ENCODE results near the gene ZNF462.

DNA sequence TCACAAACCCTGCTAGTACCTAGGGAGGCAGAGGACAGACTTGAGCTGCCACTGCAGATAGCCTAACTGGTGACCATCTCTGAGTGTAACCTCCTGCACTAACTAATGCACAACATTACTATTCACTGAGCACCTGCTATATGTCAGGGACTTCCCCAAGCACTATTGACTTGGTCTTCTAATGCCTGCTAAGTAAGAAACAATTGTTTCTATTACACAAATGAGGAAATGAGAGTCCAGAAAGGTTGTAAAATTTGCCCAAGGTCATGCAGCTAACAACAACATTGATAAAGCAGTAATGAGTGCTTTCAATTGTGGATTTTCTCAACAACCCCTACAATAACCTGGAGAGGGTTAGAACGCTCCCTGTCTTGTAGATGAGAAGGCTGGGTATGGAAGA, 183.7 kb downstream of the ZNF462 start:
- TF ChIP-seq EP300 (IDR thresholded peaks at IDR 0.05) (no peak), CEBPB (IDR thresholded peaks at IDR 0.05) (no peak), RAD21 (conservative IDR thresholded peaks at IDR 0.05 in 1 of 2, IDR thresholded peaks at IDR 0.05 in 1 of 2) (no peak), POLR2AphosphoS2 (conservative IDR thresholded peaks at IDR 0.05; ENCODE audit: low read length) (no peak), POLR2A (IDR thresholded peaks at IDR 0.05; ENCODE audit: low read length) (no peak), SMC3 (IDR thresholded peaks at IDR 0.05) (no peak), SREBF2 (IDR thresholded peaks at IDR 0.05) (no peak), EHF (CRISPR knock-in tag; IDR thresholded peaks at IDR 0.05) (no peak)
- TF ChIP-seq, protein P1, sequence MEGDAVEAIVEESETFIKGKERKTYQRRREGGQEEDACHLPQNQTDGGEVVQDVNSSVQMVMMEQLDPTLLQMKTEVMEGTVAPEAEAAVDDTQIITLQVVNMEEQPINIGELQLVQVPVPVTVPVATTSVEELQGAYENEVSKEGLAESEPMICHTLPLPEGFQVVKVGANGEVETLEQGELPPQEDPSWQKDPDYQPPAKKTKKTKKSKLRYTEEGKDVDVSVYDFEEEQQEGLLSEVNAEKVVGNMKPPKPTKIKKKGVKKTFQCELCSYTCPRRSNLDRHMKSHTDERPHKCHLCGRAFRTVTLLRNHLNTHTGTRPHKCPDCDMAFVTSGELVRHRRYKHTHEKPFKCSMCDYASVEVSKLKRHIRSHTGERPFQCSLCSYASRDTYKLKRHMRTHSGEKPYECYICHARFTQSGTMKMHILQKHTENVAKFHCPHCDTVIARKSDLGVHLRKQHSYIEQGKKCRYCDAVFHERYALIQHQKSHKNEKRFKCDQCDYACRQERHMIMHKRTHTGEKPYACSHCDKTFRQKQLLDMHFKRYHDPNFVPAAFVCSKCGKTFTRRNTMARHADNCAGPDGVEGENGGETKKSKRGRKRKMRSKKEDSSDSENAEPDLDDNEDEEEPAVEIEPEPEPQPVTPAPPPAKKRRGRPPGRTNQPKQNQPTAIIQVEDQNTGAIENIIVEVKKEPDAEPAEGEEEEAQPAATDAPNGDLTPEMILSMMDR (IDR thresholded peaks at IDR 0.05): no peak
- TF ChIP-seq, protein P2, sequence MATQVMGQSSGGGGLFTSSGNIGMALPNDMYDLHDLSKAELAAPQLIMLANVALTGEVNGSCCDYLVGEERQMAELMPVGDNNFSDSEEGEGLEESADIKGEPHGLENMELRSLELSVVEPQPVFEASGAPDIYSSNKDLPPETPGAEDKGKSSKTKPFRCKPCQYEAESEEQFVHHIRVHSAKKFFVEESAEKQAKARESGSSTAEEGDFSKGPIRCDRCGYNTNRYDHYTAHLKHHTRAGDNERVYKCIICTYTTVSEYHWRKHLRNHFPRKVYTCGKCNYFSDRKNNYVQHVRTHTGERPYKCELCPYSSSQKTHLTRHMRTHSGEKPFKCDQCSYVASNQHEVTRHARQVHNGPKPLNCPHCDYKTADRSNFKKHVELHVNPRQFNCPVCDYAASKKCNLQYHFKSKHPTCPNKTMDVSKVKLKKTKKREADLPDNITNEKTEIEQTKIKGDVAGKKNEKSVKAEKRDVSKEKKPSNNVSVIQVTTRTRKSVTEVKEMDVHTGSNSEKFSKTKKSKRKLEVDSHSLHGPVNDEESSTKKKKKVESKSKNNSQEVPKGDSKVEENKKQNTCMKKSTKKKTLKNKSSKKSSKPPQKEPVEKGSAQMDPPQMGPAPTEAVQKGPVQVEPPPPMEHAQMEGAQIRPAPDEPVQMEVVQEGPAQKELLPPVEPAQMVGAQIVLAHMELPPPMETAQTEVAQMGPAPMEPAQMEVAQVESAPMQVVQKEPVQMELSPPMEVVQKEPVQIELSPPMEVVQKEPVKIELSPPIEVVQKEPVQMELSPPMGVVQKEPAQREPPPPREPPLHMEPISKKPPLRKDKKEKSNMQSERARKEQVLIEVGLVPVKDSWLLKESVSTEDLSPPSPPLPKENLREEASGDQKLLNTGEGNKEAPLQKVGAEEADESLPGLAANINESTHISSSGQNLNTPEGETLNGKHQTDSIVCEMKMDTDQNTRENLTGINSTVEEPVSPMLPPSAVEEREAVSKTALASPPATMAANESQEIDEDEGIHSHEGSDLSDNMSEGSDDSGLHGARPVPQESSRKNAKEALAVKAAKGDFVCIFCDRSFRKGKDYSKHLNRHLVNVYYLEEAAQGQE (IDR thresholded peaks at IDR 0.05): no peak
